CD4-positive, CD25-positive, alpha-beta regulatory T cell (primary cell): ENCODE data around the gene ELAVL3. TPM values are rescaled to one million over a fixed set of nuclear protein-coding genes. Genes with fewer than 3 reads are reported as not detected.

Experiments used
- ATAC-seq, 2 donors: fragments of 150-1000 bp; cut with Tn5 transposase; one replicate each; pipeline ENCODE4 v1.10.0; 2021; ENCODE audit warnings: low read depth in 2 of 2, moderate number of reproducible peaks in 2 of 2, moderate library complexity in 1 of 2
- DNase-seq, 3 donors: peaks; one replicate each; pipeline versions ENCODE4 v3.0.0 to v3.0.0-alpha.2; 2012 to 2022; ENCODE audit warnings: mixed read lengths in 1 of 3
- H3K27ac ChIP-seq: one replicate; pipeline ENCODE4 v1.7.0; 2013; ENCODE audit warnings: mild to moderate bottlenecking, low read length; ENCODE audit not compliant: insufficient read depth, poor library complexity, severe bottlenecking
- H3K27me3 ChIP-seq: one replicate; pipeline ENCODE4 v1.7.0; 2013; ENCODE audit warnings: low read length; ENCODE audit not compliant: control insufficient read depth, insufficient read depth
- H3K36me3 ChIP-seq: one replicate; pipeline ENCODE4 v1.7.0; 2013; ENCODE audit warnings: mild to moderate bottlenecking, low read length, moderate library complexity; ENCODE audit not compliant: control insufficient read depth, insufficient read depth
- H3K4me1 ChIP-seq: 2 replicates; pipeline ENCODE4 v1.7.0; 2013; ENCODE audit warnings: mild to moderate bottlenecking, low read length; ENCODE audit not compliant: insufficient read depth, control insufficient read depth, poor library complexity, severe bottlenecking
- H3K4me3 ChIP-seq: one replicate; pipeline ENCODE4 v1.7.0; 2013; ENCODE audit warnings: low read depth, mild to moderate bottlenecking, low read length, moderate library complexity
- H3K9me3 ChIP-seq, 2 experiments: 1 replicate in 1 of 2; 2 replicates in 1 of 2; pipeline ENCODE4 v1.7.0; 2013; ENCODE audit warnings: low read length in 2 of 2, mild to moderate bottlenecking in 1 of 2, moderate library complexity in 1 of 2; ENCODE audit not compliant: control insufficient read depth in 2 of 2
- H3K27ac Mint-ChIP-seq, 3 donors: one replicate each; pipeline ENCODE4 v1.8.0; 2020 to 2022; ENCODE audit warnings: mild to moderate bottlenecking in 3 of 3, mixed read lengths in 3 of 3, moderate library complexity in 2 of 3
- H3K27me3 Mint-ChIP-seq: one replicate; pipeline ENCODE4 v1.8.0; 2022; ENCODE audit warnings: mild to moderate bottlenecking, mixed read lengths
- H3K36me3 Mint-ChIP-seq: one replicate; pipeline ENCODE4 v1.8.0; 2020; ENCODE audit warnings: mixed read lengths
- H3K4me1 Mint-ChIP-seq, 4 donors: one replicate each; pipeline ENCODE4 v1.8.0; 2020 to 2022; ENCODE audit warnings: mixed read lengths in 4 of 4, mild to moderate bottlenecking in 1 of 4
- H3K4me3 Mint-ChIP-seq, 4 donors: one replicate each; pipeline ENCODE4 v1.8.0; 2020 to 2022; ENCODE audit warnings: mild to moderate bottlenecking in 4 of 4, mixed read lengths in 4 of 4, moderate library complexity in 3 of 4
- H3K9me3 Mint-ChIP-seq, 7 donors: one replicate each; pipeline ENCODE4 v1.8.0; 2020 to 2022; ENCODE audit warnings: mixed read lengths in 7 of 7, mild to moderate bottlenecking in 3 of 7, moderate library complexity in 2 of 7
- polyA plus RNA-seq, 4 donors: library from polyadenylated mRNA; unstranded; fragments of 300-500 nt; fragmentation: Illumina TruSeq; gene quantifications; one replicate each; pipeline ENCODE4 v1.2.3, GENCODE V29; 2021
- total RNA-seq: library from RNA; stranded (reverse); gene quantifications from one replicate; pipeline ENCODE4 v1.2.3, GENCODE V29; 2022

The ELAVL3 gene
- total and polyA plus RNA-seq, 5 donors from 2014 or later: not detected

- Mint-ChIP-seq H3K27me3 (peaks cover 3% of the 10 kb centered on the region), H3K4me1 (peaks cover 0 to 3% (median 0%) of the 10 kb centered on the region in 4 donors), H3K4me3 (no peak overlapping the region), H3K9me3 (no peaks in the 10 kb centered on the region), H3K27ac (no peak overlapping the region), H3K36me3 (no peaks in the 10 kb centered on the region)
- Histone ChIP-seq H3K27me3 (no peaks in the 10 kb centered on the region), H3K27ac (no peak overlapping the region), H3K36me3 (no peaks in the 10 kb centered on the region), H3K4me3 (no peak overlapping the region), H3K4me1 (no peaks in the 10 kb centered on the region), H3K9me3 (no peaks in the 10 kb centered on the region)
- DNase-seq (peak in 1 of 3 donors; percentile 17), ATAC-seq (no peak)
These were observed 27.1 kb downstream of the ELAVL3 start for GRCh38 chr19:11453468-11454341.

DNA sequence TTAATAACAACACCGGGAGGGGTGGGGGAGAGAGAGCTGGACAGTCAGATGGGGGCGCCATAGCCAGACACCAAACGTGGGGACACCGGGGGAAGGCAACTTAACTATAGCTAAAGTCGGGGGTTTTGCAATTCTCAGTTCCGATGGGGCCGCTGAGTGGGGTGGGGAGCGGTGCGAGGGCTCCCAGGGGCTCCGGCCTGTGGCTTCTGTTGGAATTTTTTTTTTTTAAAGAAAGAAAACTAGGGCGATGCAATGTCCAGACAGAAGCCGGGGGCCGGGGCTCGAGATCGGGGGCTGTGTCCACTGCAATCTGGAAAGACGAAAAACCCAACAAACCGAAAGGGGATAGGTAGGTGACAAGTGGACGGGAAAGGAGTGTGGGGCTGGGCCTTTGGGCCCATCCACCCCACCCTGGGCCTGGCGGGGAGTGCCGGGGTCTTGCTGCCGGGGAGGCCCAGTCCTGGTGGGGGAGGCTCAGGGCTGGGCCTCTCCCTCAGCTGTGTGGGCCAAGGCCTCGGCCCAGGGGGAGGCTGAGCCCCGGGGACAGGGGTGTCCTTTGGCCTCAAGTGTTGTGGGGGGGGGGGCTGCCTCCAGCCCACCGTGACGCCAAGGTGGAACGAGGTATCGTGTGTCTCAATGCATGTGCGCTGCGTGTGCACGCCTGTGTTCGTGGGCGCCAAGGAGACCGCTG lies 28.1 kb downstream of the ELAVL3 start:
- Histone ChIP-seq H3K4me3 (no peak overlapping the region), H3K36me3 (no peaks in the 10 kb centered on the region), H3K27me3 (no peaks in the 10 kb centered on the region), H3K4me1 (no peaks in the 10 kb centered on the region), H3K9me3 (no peaks in the 10 kb centered on the region), H3K27ac (no peak overlapping the region)
- Mint-ChIP-seq H3K27ac (peak overlapping the region in 1 of 3 donors; percentile 46), H3K9me3 (no peaks in the 10 kb centered on the region), H3K27me3 (no peaks in the 10 kb centered on the region), H3K36me3 (no peaks in the 10 kb centered on the region), H3K4me1 (peaks cover 0 to 3% (median 0%) of the 10 kb centered on the region in 4 donors), H3K4me3 (no peak overlapping the region)
- ATAC-seq (no peak), DNase-seq (no peak)

GRCh38 chr19:11451871-11452619 lies 28.8 kb downstream of the ELAVL3 start:
- Mint-ChIP-seq H3K4me3 (no peak overlapping the region), H3K27me3 (no peaks in the 10 kb centered on the region), H3K9me3 (no peaks in the 10 kb centered on the region), H3K36me3 (no peaks in the 10 kb centered on the region), H3K27ac (peak overlapping the region in 1 of 3 donors; percentile 46), H3K4me1 (peaks cover 0 to 3% (median 0%) of the 10 kb centered on the region in 4 donors)
- H3K4me1 ChIP-seq: no peaks in the 10 kb centered on the region
- H3K27ac ChIP-seq: no peak overlapping the region
- no peaks in the 10 kb centered on the region for H3K27me3 ChIP-seq
- no peaks in the 10 kb centered on the region for H3K9me3 ChIP-seq
- H3K4me3 ChIP-seq: no peak overlapping the region
- H3K36me3 ChIP-seq: no peaks in the 10 kb centered on the region
- DNase-seq (no peak), ATAC-seq (no peak)

- no peak for ATAC-seq
These were observed 29.4 kb downstream of the ELAVL3 start for GRCh38 chr19:11451327-11451870.

DNA sequence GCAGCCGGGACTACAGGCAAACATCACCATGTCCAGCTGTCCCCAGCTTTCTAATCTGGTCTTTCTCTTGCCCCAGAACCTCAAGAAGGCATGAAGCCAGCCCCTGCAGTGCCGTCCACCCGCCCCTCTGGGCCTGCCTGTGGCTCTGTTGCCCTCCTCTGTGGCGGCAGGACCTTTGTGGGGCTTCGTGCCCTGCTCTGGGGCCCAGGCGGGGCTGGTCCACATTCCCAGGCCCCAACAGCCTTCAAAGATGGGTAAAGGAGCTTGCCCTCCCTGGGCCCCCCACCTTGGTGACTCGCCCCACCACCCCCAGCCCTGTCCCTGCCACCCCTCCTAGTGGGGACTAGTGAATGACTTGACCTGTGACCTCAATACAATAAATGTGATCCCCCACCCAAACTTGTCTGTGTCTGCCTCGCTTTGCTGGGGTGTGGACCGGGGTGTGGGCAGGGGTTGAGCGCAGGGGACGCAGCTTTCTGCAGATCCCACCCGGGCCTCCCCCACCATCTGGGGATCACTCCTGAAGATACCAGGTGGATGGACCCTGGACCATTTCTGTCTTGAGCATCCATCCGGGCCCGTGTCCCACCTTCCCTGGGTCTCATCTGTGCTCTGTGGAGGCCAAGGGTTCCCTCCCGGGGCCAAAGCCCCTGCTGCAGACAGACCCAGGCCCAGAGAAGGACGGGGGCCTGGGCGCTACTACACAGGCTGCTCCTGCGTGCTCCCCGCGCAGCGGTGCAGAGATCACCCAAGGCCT lies 30.1 kb downstream of the ELAVL3 start:
- H3K27ac ChIP-seq: no peak overlapping the region
- ATAC-seq: no peak
- no peaks in the 10 kb centered on the region for H3K27me3 Mint-ChIP-seq

More at GRCh38 chr19:11451327-11451870, 29.4 kb downstream of the ELAVL3 start:
- no peaks in the 10 kb centered on the region for H3K27me3 ChIP-seq
- Mint-ChIP-seq H3K36me3 (no peaks in the 10 kb centered on the region), H3K27ac (no peak overlapping the region), H3K9me3 (no peaks in the 10 kb centered on the region), H3K27me3 (no peaks in the 10 kb centered on the region), H3K4me3 (no peak overlapping the region), H3K4me1 (peaks cover 0 to 3% (median 0%) of the 10 kb centered on the region in 4 donors)
- H3K4me3 ChIP-seq: no peak overlapping the region
- H3K9me3 ChIP-seq: no peaks in the 10 kb centered on the region
- DNase-seq: no peak
- peaks cover 4% of the 10 kb centered on the region for H3K36me3 ChIP-seq
- no peaks in the 10 kb centered on the region for H3K4me1 ChIP-seq
- no peak overlapping the region for H3K27ac ChIP-seq

DNA sequence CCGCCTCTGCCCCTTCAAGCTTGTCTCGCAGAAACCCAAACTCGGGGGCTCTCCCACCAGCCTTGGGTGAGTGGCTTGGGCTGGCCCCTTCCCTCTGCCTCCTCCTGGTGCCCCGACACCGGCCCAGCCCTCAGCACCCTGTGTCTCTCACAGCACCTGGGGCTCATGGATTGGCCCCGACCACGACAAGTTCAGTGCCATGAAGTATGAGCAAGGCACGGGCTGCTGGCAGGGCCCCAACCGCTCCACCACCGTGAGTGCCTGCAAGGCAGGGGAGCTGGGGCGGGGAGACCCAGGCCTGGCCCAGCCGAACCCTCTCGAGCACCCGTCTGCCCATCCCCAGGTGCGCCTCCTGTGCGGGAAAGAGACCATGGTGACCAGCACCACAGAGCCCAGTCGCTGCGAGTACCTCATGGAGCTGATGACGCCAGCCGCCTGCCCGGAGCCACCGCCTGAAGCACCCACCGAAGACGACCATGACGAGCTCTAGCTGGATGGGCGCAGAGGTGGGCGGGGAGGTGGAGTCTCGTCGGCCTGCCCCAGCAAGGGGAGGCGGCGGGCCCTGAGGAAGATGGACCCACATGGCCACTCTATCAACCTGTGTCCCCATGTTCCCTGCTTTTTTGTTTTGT lies 31.8 kb downstream of the ELAVL3 start:
- ATAC-seq: no peak
- H3K27ac ChIP-seq: no peak overlapping the region
- H3K9me3 Mint-ChIP-seq: no peaks in the 10 kb centered on the region
- H3K4me3 Mint-ChIP-seq: no peak overlapping the region
- H3K27me3 ChIP-seq: no peaks in the 10 kb centered on the region
- no peak overlapping the region for H3K4me3 ChIP-seq
- no peaks in the 10 kb centered on the region for H3K9me3 ChIP-seq
- H3K27me3 Mint-ChIP-seq: no peaks in the 10 kb centered on the region
- DNase-seq: no peak
- H3K27ac Mint-ChIP-seq: no peak overlapping the region
- H3K36me3 Mint-ChIP-seq: no peaks in the 10 kb centered on the region
- H3K4me1 ChIP-seq: no peaks in the 10 kb centered on the region
- peaks cover 0 to 2% (median 0%) of the 10 kb centered on the region in 4 donors for H3K4me1 Mint-ChIP-seq
- peaks cover 21% of the 10 kb centered on the region for H3K36me3 ChIP-seq

More for the DNA sequence above, 30.1 kb downstream of the ELAVL3 start:
- Mint-ChIP-seq H3K27ac (no peak overlapping the region), H3K4me3 (no peak overlapping the region), H3K9me3 (no peaks in the 10 kb centered on the region), H3K4me1 (peaks cover 0 to 3% (median 0%) of the 10 kb centered on the region in 4 donors), H3K36me3 (no peaks in the 10 kb centered on the region)
- no peak overlapping the region for H3K4me3 ChIP-seq
- H3K36me3 ChIP-seq: peaks cover 4% of the 10 kb centered on the region
- no peaks in the 10 kb centered on the region for H3K27me3 ChIP-seq
- H3K9me3 ChIP-seq: no peaks in the 10 kb centered on the region
- no peak for DNase-seq
- H3K4me1 ChIP-seq: no peaks in the 10 kb centered on the region
